Stimulated activated CD8-positive, alpha-beta memory T cell treated with anti-CD3 and anti-CD28 coated beads, Interleukin-12 subunit alpha, Interleukin-12 subunit beta, amount 100 ng/mL, for 24 hours (primary cell): ENCODE data around the gene NKX6-1.

Source experiments
- DNase-seq: peaks from one replicate; pipeline ENCODE4 v3.0.0-alpha.2; 2020; ENCODE audit errors: extremely low read depth

Gene NKX6-1

GRCh38 chr4:84498935-84499623 lies at the start of gene NKX6-1:
TSS of gene NKX6-1 (minus strand) at chr4:84499292. CDS start at chr4:84498228, 1,064 bp downstream.
- no peak for DNase-seq

DNA sequence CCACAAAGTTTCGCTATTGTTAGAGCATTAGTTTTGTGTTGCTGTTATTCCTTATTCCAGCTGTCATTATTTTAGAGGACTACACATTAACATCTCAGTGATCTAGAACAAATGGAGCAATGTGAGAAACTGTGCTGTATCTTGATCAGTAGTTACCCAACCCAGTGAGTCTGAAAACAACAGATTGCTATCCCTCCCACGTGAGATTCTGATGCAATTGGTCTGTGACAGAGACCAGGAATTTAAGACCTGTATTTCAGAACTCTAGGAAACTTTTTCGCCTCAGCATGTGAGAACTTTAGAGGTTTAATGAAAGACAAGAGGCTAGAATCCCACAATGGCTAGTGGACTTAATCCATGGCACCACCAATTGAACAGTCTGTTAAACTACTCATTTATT lies 48.1 kb upstream of the NKX6-1 start:
- DNase-seq = no peak

GRCh38 chr4:84545093-84545492 lies 46.0 kb upstream of the NKX6-1 start:
- no peak for DNase-seq

GRCh38 chr4:84535901-84536300 lies 36.8 kb upstream of the NKX6-1 start:
- DNase-seq = no peak

- DNase-seq = no peak
Measured at GRCh38 chr4:84531689-84532088, 32.6 kb upstream of the NKX6-1 start.

GRCh38 chr4:84530871-84531270 lies 31.8 kb upstream of the NKX6-1 start:
- DNase-seq = no peak

GRCh38 chr4:84530454-84530853 lies 31.4 kb upstream of the NKX6-1 start:
- no peak for DNase-seq

DNA sequence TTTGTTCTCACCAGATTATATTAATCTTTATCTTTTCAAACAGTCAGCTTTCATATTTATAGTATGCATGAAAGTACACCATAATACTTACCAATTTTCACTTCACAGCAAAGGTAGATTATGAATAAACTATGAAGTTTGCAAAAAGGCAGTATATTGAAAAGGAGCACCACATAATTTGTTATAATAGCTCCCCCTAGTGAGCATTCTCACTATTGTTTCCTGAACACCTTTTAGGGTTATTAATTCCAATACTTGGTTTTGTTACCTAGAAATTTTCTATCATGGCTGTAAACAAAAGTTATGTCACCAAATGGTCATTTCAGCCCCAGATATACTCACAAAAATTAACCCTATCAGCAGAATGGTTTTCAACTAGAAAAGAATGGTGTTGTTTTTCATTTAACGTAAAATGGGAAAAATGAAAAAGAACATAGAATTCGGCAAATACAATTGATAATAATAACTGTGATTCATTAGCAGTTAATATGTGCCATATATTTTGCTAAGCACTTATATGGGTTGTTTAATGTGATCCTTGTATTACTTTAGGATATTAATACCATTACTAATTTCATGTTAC lies 30.2 kb upstream of the NKX6-1 start:
- DNase-seq = no peak

DNA sequence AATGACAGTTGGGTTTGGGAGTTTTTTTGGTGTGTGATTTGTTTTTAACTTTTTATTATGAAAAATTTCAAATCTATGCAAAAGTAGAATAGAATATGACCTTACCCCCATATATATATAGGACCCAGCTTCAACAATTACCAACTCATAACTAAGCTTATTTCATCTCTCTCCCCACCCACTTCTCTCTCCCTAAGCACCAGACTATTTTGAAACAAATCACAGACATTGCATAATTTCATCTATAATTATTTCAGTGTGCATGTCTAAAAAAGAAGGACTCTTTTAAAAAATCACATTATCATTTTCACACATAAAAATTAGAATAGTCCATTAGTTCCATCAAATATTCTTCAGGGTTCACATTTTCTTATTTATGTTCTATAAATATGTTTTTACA lies 28.3 kb upstream of the NKX6-1 start:
- no peak for DNase-seq

- DNase-seq = no peak
Measured at GRCh38 chr4:84515075-84515474, 16.0 kb upstream of the NKX6-1 start.

DNA sequence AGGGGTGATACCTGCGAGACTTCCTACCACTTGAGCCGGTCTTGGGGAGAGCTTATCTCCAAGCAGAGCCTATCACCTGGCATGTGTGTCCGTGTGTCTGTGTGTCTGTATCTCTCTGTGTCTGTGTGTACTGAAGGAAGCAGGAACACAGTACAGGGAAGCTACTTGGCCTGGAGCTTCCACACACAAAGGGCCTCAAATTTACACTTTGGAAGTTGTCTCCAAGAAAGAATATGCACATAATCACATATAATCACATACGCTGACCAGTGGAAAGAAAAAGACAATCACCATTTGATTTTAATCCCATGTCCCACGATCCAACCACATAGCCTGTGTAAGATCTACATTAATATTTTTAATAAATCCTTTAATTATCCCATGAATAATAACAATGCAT lies 13.2 kb upstream of the NKX6-1 start:
- no peak for DNase-seq

DNA sequence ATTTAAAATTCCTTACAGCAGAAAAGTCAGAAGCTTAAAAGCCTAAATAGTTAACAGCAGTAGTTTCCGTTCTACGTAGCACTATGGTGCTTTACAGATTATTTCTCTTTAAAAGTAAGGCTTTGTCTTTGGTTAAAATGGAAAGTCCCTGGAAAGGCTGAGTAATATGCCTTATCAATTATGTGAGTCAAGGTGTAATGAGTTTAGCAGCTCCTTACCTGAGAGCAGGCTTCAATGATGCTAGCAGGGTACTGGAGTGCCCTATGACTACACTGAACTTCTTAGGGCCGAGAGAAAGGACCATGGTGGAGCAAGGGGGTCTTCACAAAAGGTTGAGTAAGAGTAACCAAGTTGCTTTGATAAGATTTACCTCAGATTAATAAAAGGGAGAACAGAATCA lies 12.6 kb upstream of the NKX6-1 start:
- no peak for DNase-seq

DNA sequence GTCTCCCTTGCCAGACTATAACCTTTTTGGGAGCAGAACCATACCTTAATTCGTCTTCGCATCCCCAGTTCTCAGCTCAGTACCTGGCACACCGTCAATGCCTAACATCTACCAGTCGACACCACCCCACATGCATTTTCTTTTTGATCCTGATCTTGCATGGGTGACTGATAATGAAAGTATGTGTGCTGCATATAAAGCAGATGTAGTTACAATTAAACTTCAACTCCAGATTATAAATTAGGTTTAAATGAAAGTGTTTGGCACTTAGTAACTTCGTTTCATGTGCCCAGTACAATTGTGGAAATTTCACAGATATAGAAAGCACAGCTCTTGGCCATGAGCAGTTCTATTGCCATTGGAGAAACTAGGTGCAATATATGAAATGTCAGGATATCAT lies 8.8 kb upstream of the NKX6-1 start:
- no peak for DNase-seq

- DNase-seq = no peak
Measured at GRCh38 chr4:84504821-84505220, 5.7 kb upstream of the NKX6-1 start.

DNA sequence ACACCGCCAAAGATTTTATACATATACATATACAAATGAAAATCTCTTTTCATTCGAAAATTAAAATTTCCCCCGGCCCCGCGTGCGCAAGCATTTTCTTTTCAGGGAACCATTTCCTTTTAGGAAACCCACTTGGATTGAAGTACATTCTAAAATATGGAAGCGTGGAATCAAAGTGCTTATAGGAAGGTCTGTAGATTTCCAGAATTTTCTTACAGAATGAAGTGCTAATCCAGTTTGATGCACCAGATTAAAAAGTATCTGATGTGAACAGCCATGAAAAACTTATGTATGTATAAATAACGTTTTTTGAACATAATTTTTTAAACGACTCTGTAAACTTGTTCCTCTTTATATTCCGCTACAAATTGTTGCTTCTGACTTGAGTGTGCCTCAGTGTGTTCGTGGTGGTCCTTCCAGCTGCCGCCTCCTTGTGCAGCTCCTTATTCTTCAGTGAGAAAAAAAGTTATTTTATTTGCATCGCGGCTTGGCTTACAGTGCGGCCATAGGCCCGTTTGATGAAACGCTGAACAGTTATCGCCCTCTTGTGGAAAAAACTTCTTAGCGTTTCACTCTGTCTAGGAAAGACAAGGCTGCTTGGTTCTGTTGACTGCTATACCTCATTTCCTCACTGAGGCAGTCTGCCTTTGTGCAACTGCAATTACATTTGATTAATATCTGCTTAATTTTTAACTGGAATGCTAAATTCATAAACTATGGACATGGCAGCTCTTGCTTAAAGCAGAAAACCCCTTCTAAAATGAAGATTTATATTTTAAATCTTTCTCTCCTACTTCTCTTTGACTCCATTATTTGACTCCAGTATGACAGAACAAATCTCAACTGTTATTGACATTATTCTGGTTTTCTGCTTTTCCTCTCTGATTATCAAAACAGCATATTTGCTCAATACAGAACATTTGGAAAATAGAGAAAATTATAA lies 4.7 kb upstream of the NKX6-1 start:
- no peak for DNase-seq

- DNase-seq = no peak
Measured at GRCh38 chr4:84502955-84503373, 3.9 kb upstream of the NKX6-1 start.

GRCh38 chr4:84502333-84502954 lies 3.4 kb upstream of the NKX6-1 start:
- no peak for DNase-seq

DNA sequence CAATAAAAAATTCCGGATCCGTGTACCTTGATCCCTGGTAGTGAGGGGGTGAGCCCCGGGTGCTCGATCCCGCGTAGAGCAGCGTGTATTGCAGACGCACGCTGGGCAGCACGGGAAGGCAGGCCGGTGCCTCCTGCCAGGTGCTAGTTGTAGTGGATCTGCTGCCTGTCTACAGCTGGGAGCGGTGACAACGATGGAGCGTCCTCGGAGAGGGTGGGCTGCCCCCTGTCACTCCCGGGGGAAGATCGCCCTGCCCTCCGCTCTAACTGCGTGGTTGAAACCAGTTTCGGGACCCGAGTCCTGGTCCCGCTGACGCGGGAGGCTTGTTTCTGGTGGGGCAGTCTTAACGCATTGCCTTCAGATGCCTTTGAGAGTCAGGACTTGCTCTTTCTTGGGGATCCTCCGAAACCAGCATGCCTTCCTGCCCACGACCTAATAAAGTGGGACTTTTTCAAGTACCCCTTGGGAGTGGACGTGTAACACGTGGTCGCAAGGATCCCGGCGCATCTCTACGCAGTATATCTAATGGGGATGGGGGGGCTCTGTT lies 2.7 kb upstream of the NKX6-1 start:
- DNase-seq = no peak

DNA sequence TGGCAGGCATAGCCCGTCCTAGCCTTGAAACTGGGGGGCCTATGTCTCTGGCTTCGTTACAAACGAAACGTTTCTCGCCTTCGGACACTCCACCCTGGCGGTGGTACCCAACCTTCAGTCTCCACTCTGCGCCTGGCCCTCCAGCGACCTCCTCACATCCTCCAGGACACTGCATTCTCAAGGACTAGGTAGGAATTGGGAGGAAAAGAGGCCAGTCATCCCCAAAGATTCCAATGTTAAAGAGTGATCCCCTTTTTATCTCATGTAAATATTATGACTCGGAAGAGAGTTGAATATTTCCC lies 2.1 kb upstream of the NKX6-1 start:
- no peak for DNase-seq

- DNase-seq = no peak
Measured at GRCh38 chr4:84500386-84501201, 1.5 kb upstream of the NKX6-1 start.

DNA sequence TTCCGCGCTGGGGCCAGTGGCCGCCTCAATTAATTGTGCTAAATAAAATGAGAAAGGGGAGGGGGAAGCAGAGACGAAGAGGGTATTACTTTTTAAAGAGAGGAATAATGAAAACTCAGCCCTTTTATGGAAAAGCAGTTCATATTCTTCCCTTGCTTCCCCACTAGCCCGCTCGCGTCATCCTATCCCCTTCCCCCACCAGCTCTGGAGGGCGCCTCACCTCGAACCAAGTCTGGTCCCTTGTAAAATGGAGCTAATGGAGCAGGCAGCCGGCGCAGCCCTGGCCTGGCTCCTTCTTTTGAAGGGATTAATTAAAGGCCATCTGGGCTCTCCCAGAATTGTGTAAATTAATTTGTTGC lies 511 bp upstream of the NKX6-1 start:
- no peak for DNase-seq
